K562 (cell line): ENCODE measurements around the gene RNF115.

ENCODE experiments used
- CEBPB ChIP-seq: fragments of 450-650 bp; IDR thresholded peaks from 2 replicates; pipeline ENCODE4 v1.6.1; 2016; ENCODE audit warnings: missing genetic modification characterization, missing compliant biosample characterization
- GTF2E2 ChIP-seq: fragments of 200-800 bp; sonication (Bioruptor generic); IDR thresholded peaks from 2 replicates; pipeline ENCODE4 v1.6.1; 2016; ENCODE audit warnings: missing genetic modification characterization, missing compliant biosample characterization
- MEF2A ChIP-seq: IDR thresholded peaks from 2 replicates; pipeline ENCODE4 v1.6.1; 2011; ENCODE audit warnings: low read depth, mild to moderate bottlenecking, low read length, moderate library complexity; ENCODE audit not compliant: control insufficient read depth
- NFYB ChIP-seq: IDR thresholded peaks from 2 replicates; pipeline ENCODE4 v1.6.1; 2011; ENCODE audit warnings: mild to moderate bottlenecking, moderate library complexity; ENCODE audit not compliant: insufficient read length; ENCODE audit errors: extremely low read depth
- NRF1 ChIP-seq, 2 experiments: fragments of 450-650 bp; IDR thresholded peaks in 1 of 2; conservative IDR thresholded peaks in 1 of 2; 2 replicates each; pipeline ENCODE4 v1.6.1; 2014; ENCODE audit warnings: mild to moderate bottlenecking in 2 of 2
- PKNOX1 ChIP-seq: fragments of 450-650 bp; IDR thresholded peaks from 2 replicates; pipeline ENCODE4 v1.6.1; 2016
- POLR2A ChIP-seq: fragments of 450-650 bp; conservative IDR thresholded peaks from 2 replicates; pipeline ENCODE4 v1.6.1; 2016
- ZKSCAN8 ChIP-seq: fragments of 200-800 bp; sonication (Bioruptor generic); IDR thresholded peaks from 2 replicates; pipeline ENCODE4 v1.6.1; 2016; ENCODE audit warnings: missing genetic modification characterization, missing compliant biosample characterization
- TF ChIP-seq, protein P1 (sequence below): sonication (generic); formaldehyde crosslinking; IDR thresholded peaks from 2 replicates; pipeline ENCODE4 v1.9.0; 2022; ENCODE audit warnings: mild to moderate bottlenecking, missing genetic modification reagents
- TF ChIP-seq, protein P2 (sequence below), 3 experiments: IDR thresholded peaks in 2 of 3; conservative IDR thresholded peaks in 1 of 3; 2 replicates each; pipeline ENCODE4 v1.5.1; 2011 to 2012; ENCODE audit warnings: low read length in 3 of 3, mild to moderate bottlenecking in 3 of 3, control low read depth in 2 of 3, improper control_type of control experiment in 1 of 3, inconsistent platforms in 1 of 3, low read depth in 1 of 3, mixed read lengths in 1 of 3, moderate library complexity in 1 of 3; ENCODE audit not compliant: insufficient read depth in 2 of 3

- TF ChIP-seq POLR2A: no peak
- TF ChIP-seq GTF2E2 (tag): no peak
- TF ChIP-seq CEBPB (tag): no peak
- TF ChIP-seq, protein P1, sequence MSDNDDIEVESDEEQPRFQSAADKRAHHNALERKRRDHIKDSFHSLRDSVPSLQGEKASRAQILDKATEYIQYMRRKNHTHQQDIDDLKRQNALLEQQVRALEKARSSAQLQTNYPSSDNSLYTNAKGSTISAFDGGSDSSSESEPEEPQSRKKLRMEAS: no peak
- no peak for TF ChIP-seq NFYB
- TF ChIP-seq NRF1 (conservative IDR thresholded peaks at IDR 0.05 in 1 of 2, IDR thresholded peaks at IDR 0.05 in 1 of 2): no peak
- no peak for TF ChIP-seq PKNOX1
- TF ChIP-seq MEF2A: no peak
- TF ChIP-seq, protein P2, sequence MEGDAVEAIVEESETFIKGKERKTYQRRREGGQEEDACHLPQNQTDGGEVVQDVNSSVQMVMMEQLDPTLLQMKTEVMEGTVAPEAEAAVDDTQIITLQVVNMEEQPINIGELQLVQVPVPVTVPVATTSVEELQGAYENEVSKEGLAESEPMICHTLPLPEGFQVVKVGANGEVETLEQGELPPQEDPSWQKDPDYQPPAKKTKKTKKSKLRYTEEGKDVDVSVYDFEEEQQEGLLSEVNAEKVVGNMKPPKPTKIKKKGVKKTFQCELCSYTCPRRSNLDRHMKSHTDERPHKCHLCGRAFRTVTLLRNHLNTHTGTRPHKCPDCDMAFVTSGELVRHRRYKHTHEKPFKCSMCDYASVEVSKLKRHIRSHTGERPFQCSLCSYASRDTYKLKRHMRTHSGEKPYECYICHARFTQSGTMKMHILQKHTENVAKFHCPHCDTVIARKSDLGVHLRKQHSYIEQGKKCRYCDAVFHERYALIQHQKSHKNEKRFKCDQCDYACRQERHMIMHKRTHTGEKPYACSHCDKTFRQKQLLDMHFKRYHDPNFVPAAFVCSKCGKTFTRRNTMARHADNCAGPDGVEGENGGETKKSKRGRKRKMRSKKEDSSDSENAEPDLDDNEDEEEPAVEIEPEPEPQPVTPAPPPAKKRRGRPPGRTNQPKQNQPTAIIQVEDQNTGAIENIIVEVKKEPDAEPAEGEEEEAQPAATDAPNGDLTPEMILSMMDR (IDR thresholded peaks at IDR 0.05 in 2 of 3, conservative IDR thresholded peaks at IDR 0.05 in 1 of 3; ENCODE audit: insufficient read depth in 2 of 3, low read depth in 1 of 3, low read length in 3 of 3): no peak
- TF ChIP-seq ZKSCAN8: no peak
Observed at GRCh38 chr1:145758116-145758515, 65.8 kb downstream of the RNF115 start.
